NCI-H2171 (cell line): ENCODE measurements around the gene KCNIP4.
A peak's percentile ranks its signal among the peaks of the same experiment; 100 is the strongest.

Experiments used
- DNase-seq: peaks from one replicate; lab custom pipeline; 2025; lab: John Stamatoyannopoulos, UW

The KCNIP4 gene

GRCh38 chr4:21555083-21555482 lies 393.5 kb downstream of the KCNIP4 start:
- DNase-seq, result no peak

GRCh38 chr4:21554500-21554899 lies 394.1 kb downstream of the KCNIP4 start:
- DNase-seq, result no peak

- no peak for DNase-seq
These were observed 394.5 kb downstream of the KCNIP4 start for GRCh38 chr4:21554066-21554465.

GRCh38 chr4:21552455-21552854 lies 396.1 kb downstream of the KCNIP4 start:
- no peak for DNase-seq

GRCh38 chr4:21544955-21545354 lies 403.6 kb downstream of the KCNIP4 start:
- no peak for DNase-seq

- no peak for DNase-seq
These were observed 404.2 kb downstream of the KCNIP4 start for GRCh38 chr4:21544415-21544814.

- DNase-seq, result no peak
These were observed 405.1 kb downstream of the KCNIP4 start for GRCh38 chr4:21543514-21543913.

- DNase-seq, result no peak
These were observed 412.7 kb downstream of the KCNIP4 start for GRCh38 chr4:21535898-21536297.

GRCh38 chr4:21531048-21531447 lies 417.5 kb downstream of the KCNIP4 start:
- no peak for DNase-seq

- DNase-seq, result no peak
These were observed 419.4 kb downstream of the KCNIP4 start for GRCh38 chr4:21529214-21529613.

GRCh38 chr4:21522296-21522695 lies 426.3 kb downstream of the KCNIP4 start:
- DNase-seq, result no peak

GRCh38 chr4:21517126-21517859 lies 431.3 kb downstream of the KCNIP4 start:
- DNase-seq, result no peak

- no peak for DNase-seq
These were observed 434.4 kb downstream of the KCNIP4 start for GRCh38 chr4:21514022-21514694.

GRCh38 chr4:21512353-21512752 lies 436.2 kb downstream of the KCNIP4 start:
- DNase-seq, result peak; percentile 0

- DNase-seq, result no peak
These were observed 441.1 kb downstream of the KCNIP4 start for GRCh38 chr4:21507439-21507838.

- DNase-seq, result no peak
These were observed 457.9 kb downstream of the KCNIP4 start for GRCh38 chr4:21490682-21491081.

- DNase-seq, result no peak
These were observed 471.8 kb downstream of the KCNIP4 start for GRCh38 chr4:21476757-21477156.

GRCh38 chr4:21474195-21474594 lies 474.4 kb downstream of the KCNIP4 start:
- DNase-seq, result no peak

GRCh38 chr4:21470535-21470934 lies 478.0 kb downstream of the KCNIP4 start:
- no peak for DNase-seq

- DNase-seq, result no peak
These were observed 478.9 kb downstream of the KCNIP4 start for GRCh38 chr4:21469438-21470300.

GRCh38 chr4:21467551-21467950 lies 481.0 kb downstream of the KCNIP4 start:
- DNase-seq, result no peak

GRCh38 chr4:21457086-21457840 lies 491.3 kb downstream of the KCNIP4 start:
- no peak for DNase-seq
